Uterus (tissue), 2 donors: ENCODE results near the gene ARAP1.

Experiments used
- POLR2A ChIP-seq, 2 donors: fragments of 450-650 bp; IDR thresholded peaks; one replicate each; pipeline ENCODE4 v1.6.1; 2016; ENCODE audit warnings: antibody characterized with exemption in 2 of 2, mild to moderate bottlenecking in 1 of 2, moderate library complexity in 1 of 2
- TF ChIP-seq, protein P1 (sequence below), 4 experiments: fragments of 200-600 bp in 2 of 4; fragments of 450-650 bp in 2 of 4; sonication (generic) in 2 of 4; IDR thresholded peaks; one replicate each; pipeline ENCODE4 v1.5.1; 2016 to 2019; ENCODE audit warnings: antibody characterized with exemption in 4 of 4, mild to moderate bottlenecking in 2 of 4, moderate library complexity in 1 of 4

DNA sequence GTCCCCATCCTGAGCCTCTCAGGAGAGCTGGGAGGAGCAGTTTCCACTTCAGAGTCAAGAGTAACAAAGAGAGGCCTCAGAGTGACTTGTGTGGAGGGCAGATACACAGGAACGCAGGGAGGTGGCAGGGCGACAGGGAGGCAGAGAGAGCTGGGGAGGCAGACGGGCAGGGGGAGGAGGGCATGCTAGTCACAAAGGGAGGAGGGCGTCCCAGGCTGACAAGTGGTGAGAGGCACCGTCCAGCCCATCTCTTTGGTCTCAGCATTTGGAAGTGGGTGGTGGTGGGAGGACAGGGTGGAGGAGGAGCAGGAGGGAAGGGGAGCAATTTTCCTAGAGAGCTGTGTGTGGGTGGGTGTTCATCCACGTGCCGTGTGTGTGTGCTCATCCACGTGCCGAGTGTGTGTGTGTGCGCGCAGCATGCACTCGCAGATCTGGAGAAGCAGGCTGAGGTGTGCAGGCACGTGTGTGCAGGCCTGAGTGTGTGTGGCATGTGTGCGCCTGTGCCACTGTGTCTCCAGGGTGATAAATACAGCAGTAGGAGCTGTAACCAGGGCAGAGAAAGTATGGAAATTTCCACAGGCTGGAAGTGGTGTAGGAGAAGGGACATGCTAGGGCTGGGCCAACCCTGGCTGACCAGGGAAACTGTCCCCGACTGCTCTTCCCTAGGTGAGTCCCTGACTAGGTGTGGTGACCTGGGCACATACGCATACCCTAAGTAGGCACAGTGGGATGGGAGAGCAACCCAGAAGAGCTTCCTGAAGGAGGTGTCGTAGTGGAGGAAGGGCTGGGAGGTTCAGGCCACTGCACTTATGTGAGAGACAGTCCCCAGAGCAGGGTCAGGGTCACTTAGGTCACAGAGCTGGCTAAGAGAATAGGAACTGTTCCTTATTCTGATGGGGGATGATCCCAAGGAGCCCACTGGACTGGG, 70.7 kb downstream of the ARAP1 start:
- TF ChIP-seq, protein P1, sequence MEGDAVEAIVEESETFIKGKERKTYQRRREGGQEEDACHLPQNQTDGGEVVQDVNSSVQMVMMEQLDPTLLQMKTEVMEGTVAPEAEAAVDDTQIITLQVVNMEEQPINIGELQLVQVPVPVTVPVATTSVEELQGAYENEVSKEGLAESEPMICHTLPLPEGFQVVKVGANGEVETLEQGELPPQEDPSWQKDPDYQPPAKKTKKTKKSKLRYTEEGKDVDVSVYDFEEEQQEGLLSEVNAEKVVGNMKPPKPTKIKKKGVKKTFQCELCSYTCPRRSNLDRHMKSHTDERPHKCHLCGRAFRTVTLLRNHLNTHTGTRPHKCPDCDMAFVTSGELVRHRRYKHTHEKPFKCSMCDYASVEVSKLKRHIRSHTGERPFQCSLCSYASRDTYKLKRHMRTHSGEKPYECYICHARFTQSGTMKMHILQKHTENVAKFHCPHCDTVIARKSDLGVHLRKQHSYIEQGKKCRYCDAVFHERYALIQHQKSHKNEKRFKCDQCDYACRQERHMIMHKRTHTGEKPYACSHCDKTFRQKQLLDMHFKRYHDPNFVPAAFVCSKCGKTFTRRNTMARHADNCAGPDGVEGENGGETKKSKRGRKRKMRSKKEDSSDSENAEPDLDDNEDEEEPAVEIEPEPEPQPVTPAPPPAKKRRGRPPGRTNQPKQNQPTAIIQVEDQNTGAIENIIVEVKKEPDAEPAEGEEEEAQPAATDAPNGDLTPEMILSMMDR (IDR thresholded peaks at IDR 0.05): no peak
- no peak for TF ChIP-seq POLR2A (IDR thresholded peaks at IDR 0.05)
